ENCODE results near the gene SHCBP1L.

DNA sequence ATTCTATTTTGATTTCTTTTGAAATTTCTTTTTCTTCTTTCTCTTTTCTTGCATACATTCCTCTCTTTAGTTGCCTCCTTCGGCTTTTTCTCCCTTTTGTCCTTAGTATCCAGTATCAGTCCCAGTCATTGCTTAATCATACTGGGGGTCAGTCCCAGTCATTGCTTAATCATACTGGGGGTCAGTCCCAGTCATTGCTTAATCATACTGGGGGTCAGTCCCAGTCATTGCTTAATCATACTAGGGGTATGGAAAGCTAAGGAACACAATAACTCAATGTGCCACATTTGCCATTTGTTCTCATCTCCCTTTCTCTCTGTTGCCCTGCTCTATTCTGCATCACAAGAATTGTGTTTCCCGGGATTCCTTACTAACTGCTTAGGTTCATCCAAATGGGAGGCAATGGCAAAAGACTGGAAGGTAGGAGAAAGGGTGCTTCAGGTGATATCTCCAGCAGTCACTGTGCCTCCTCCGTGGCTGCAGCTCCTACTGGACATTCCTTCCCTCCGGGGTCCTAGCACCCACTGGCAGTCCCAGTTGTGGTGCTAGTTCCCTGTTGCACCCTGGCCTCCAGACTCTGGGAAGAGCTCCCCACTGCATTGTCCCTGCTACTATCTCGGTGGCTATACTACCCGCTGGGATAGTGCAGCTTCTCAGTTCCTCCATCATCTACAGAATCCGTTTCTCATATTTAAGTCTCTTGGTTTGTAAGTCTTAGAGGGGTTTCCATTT lies 37.6 kb upstream of the SHCBP1L start:
- TF ChIP-seq, protein P1, sequence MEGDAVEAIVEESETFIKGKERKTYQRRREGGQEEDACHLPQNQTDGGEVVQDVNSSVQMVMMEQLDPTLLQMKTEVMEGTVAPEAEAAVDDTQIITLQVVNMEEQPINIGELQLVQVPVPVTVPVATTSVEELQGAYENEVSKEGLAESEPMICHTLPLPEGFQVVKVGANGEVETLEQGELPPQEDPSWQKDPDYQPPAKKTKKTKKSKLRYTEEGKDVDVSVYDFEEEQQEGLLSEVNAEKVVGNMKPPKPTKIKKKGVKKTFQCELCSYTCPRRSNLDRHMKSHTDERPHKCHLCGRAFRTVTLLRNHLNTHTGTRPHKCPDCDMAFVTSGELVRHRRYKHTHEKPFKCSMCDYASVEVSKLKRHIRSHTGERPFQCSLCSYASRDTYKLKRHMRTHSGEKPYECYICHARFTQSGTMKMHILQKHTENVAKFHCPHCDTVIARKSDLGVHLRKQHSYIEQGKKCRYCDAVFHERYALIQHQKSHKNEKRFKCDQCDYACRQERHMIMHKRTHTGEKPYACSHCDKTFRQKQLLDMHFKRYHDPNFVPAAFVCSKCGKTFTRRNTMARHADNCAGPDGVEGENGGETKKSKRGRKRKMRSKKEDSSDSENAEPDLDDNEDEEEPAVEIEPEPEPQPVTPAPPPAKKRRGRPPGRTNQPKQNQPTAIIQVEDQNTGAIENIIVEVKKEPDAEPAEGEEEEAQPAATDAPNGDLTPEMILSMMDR (IDR thresholded peaks at IDR 0.05): no peak
- TF ChIP-seq POLR2A (IDR thresholded peaks at IDR 0.05): no peak

All from heart left ventricle (tissue), 13 donors.